PFSK-1 (cell line): ENCODE results near the gene C20orf96. TPM values are rescaled to one million over a fixed set of nuclear protein-coding genes. Genes with fewer than 3 reads are reported as not detected.
A peak's percentile ranks its signal among the peaks of the same experiment; 100 is the strongest.

Source experiments
- FOXP2 ChIP-seq: optimal IDR thresholded peaks from 2 replicates; pipeline ENCODE3; 2011; ENCODE audit warnings: borderline replicate concordance, control low read depth, inconsistent platforms; ENCODE audit not compliant: insufficient read depth; ENCODE audit errors: extremely low read length, extremely low read depth
- POLR2AphosphoS5 ChIP-seq: IDR thresholded peaks from 2 replicates; pipeline ENCODE4 v1.6.1; 2012; ENCODE audit warnings: low read depth, mild to moderate bottlenecking, control low read depth, low read length, moderate library complexity
- REST ChIP-seq, 2 experiments: IDR thresholded peaks; 2 replicates each; pipeline versions ENCODE4 v1.6.1 to v1.8.0; 2011 to 2012; ENCODE audit warnings: low read depth in 2 of 2, low read length in 2 of 2, control low read depth in 1 of 2, inconsistent platforms in 1 of 2, mild to moderate bottlenecking in 1 of 2, moderate library complexity in 1 of 2; ENCODE audit not compliant: insufficient read depth in 1 of 2
- SIN3A ChIP-seq: IDR thresholded peaks from 2 replicates; pipeline ENCODE4 v1.6.1; 2012; ENCODE audit warnings: mild to moderate bottlenecking, low read length, moderate library complexity, borderline replicate concordance; ENCODE audit not compliant: insufficient read depth
- TAF1 ChIP-seq: IDR thresholded peaks from 2 replicates; pipeline ENCODE4 v1.6.1; 2012; ENCODE audit warnings: low read length, control low read depth, borderline replicate concordance; ENCODE audit not compliant: insufficient read depth
- polyA plus RNA-seq: library from polyadenylated mRNA; unstranded; fragments of >200 nt; gene quantifications from one replicate; pipeline ENCODE4 v1.2.1, GENCODE V29; 2012; ENCODE audit warnings: low read depth, missing spikeins; ENCODE audit not compliant: insufficient read length

Gene C20orf96, protein sequence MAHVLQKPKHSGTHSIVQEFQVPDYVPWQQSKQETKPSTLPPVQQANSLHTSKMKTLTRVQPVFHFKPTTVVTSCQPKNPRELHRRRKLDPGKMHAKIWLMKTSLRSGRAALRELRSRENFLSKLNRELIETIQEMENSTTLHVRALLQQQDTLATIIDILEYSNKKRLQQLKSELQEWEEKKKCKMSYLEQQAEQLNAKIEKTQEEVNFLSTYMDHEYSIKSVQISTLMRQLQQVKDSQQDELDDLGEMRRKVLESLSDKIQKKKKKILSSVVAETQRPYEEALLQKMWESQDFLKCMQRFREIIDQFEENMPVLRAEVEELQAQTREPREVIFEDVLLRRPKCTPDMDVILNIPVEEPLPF
- 19.8 TPM for polyA plus RNA-seq

GRCh38 chr20:290084-290831, at the start of gene C20orf96:
Gene C20orf96, minus strand, starts transcription at chr20:290750. Its CDS starts 140 bp downstream, at chr20:290610.
- peak; percentile 57; the same call in 1 of the 2 replicates for TF ChIP-seq TAF1
- TF ChIP-seq POLR2AphosphoS5, result peak; percentile 58; the same call in 1 of the 2 replicates
- peak; percentile 96; the same call in 1 of the 2 replicates for TF ChIP-seq SIN3A
- TF ChIP-seq REST (IDR thresholded peaks at IDR 0.05; ENCODE audit: insufficient read depth in 1 of 2, low read depth in 2 of 2, low read length in 2 of 2), result 0 out of 4 replicates have a peak, but pooled peaks of 1 of the 2 experiments have one; percentile 19
- no peak for TF ChIP-seq FOXP2

DNA sequence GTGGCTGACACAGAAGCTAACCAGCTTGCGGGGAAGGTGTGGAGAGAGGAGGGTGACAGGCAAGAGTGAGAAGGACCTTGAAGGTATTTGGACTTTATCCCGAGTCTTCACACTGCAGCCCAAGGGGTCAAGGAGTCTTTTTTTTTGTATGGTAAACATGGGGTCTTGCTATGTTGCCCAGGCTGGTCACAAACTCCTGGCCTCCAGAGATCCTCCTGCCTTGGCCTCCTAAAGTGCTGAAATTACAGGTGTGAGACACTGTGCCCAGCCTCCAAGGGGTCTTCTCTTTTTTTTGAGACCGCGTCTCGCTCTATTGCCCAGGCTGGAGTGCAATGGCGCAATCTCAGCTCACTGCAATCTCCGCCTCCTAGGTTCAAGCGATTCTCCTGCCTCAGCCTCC, 44.0 kb upstream of the C20orf96 start:
- no peak for TF ChIP-seq REST (IDR thresholded peaks at IDR 0.05; ENCODE audit: insufficient read depth in 1 of 2, low read depth in 2 of 2, low read length in 2 of 2)
- no peak for TF ChIP-seq POLR2AphosphoS5
- TF ChIP-seq TAF1, result no peak
- TF ChIP-seq FOXP2, result no peak
- no peak for TF ChIP-seq SIN3A

- TF ChIP-seq REST (IDR thresholded peaks at IDR 0.05; ENCODE audit: insufficient read depth in 1 of 2, low read depth in 2 of 2, low read length in 2 of 2) (no peak), POLR2AphosphoS5 (peak; percentile 42; the same call in 1 of the 2 replicates), TAF1 (no peak), SIN3A (no peak), FOXP2 (no peak)
These were observed 39.9 kb upstream of the C20orf96 start for GRCh38 chr20:330233-331149.

GRCh38 chr20:329851-330232, 39.3 kb upstream of the C20orf96 start:
- no peak for TF ChIP-seq POLR2AphosphoS5
- TF ChIP-seq FOXP2, result no peak
- no peak for TF ChIP-seq REST (IDR thresholded peaks at IDR 0.05; ENCODE audit: insufficient read depth in 1 of 2, low read depth in 2 of 2, low read length in 2 of 2)
- no peak for TF ChIP-seq TAF1
